CD4-positive, alpha-beta T cell treated with Interleukin-1 beta for 1 hour (primary cell): ENCODE results near the gene SDR9C7.
"Not testable (repeated sequence)": the region's sequence is repeated elsewhere in the genome, so short reads cannot be mapped to it uniquely, and the experiment has no call there.

Source experiments
- DNase-seq, 2 donors: peaks; one replicate each; pipeline ENCODE4 v3.0.0-alpha.2; 2020 to 2022

The SDR9C7 gene

DNA sequence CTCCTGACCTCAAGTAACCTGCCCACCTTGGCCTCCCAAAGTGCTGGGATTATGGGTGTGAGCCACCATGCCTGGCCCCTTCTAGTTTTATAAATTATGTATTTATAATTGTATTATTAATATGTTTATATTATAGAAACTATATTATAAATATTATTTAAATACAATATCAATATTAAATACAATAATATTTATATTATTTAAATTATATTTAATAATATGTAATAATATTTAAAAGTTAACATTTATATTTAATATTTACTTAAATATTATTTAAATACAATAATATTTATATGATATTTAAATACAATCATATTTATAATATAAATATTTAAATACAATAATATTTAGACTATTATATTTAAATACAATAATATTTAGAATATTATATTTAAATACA, 20.0 kb downstream of the SDR9C7 start:
- no peak for DNase-seq

DNA sequence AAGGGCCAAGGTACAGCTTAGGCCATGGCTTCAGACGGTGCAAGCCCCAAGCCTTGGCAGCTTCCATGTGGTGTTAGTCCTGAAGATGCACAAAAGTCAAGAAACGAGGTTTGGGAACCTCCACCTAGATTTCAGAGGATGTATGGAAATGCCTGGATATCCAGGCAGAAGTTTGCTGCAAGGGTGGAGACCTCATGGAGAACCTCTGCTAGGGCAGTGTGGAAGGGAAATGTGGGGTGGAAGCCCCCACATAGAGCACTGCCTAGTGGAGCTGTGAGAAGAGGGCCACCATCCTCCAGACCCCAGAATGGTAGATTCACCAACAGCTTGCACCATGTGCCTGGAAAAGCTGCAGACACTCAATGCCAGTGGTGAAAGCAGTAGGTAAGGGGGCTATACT, 24.8 kb downstream of the SDR9C7 start:
- not testable (repeated sequence) for DNase-seq

DNA sequence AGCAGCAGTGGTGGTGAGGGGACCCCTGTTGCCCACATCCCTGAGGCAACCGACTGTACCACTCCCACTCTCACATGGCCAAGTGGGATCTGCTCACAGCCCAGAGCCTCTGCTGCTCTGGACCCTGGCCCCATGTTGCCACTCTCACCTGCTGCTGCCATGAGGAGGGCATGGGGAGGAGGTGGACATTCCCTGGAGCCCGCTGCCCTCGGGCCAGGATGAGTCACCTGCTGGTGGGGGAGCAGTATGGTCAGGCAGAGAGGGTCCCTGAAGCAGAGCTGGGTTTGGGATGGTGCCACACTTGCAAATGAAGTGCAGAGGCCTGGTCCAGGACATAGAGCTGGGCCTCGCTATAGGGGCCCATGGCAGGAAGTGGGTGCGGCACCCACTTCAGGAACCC, 26.1 kb downstream of the SDR9C7 start:
- DNase-seq, result no peak

DNA sequence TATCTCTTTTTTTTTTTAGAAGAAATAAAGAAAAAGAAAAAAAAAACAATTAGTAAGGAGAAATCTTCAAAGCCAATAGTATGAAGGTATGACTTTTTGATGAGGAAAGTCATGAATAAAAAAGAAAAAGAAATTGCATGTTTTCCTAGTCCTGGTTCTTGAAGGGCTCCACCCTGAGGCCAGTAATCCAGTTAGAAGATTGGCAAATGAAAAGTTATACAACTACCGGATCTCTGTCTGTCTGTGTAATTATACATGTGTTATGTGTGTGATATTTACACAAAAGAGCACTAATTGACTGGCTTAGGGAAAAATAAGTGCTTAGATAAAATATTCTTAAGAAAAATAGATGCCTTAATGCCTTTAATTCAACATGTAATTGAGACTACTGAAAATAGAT, 28.4 kb downstream of the SDR9C7 start:
- DNase-seq, result no peak

DNA sequence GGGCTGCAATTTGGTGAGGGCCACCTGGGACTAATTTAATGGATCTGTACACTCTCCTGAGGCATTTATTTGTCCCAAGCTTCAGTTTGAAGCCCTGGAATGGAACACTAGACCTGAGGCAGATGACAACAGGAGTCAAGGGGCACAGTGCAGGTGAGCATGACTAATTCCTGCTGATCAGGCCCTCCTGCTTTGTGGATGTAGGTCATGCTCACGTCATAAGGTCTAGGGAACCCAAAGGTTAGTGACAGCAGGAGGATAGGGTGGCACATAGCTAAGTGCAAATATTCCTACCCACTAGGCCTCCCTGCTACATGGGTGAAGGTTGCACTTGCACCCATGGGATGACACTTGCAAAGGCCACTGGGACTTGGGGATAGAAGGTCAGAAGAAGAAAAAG, 30.8 kb downstream of the SDR9C7 start:
- no peak for DNase-seq

DNA sequence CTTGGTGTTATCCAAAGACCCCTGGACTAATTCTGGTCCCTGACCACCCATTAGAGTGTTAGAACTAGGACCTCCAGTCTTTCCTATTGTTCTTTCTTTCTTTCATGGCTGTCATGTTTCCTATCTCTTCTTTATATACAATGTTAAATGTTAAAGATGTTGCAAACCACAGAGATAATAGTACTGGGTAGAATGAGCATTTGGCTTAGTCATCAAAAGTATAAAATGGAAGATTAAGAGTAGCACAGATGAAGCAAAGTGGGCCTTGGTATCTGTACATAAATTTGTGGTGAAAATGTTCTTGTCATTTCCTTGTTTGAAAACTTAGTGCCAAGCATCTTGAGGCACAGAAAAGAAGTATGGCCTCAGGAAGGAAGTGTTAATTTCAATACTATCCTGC, 32.9 kb downstream of the SDR9C7 start:
- DNase-seq, result not testable (repeated sequence)

DNA sequence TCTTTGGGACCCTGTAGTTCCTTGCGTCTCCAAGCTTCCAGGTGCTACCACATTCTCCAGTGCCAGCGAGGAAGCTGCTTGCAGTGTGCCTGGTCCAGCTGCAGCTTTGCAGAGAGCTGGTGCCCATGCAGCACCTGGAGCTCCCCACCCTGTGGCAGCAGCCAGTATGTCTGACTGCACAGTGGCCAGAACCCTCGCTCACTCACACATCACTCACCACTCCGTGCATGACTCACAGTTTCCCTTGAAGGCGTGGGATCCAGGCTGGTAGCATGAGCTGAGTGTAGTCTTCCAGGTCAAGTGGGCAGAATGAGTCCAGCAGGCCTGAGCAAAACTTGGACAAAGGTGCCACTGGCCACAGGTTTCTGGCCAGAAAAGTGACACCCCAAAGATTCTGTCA, 33.6 kb downstream of the SDR9C7 start:
- DNase-seq, result no peak

DNA sequence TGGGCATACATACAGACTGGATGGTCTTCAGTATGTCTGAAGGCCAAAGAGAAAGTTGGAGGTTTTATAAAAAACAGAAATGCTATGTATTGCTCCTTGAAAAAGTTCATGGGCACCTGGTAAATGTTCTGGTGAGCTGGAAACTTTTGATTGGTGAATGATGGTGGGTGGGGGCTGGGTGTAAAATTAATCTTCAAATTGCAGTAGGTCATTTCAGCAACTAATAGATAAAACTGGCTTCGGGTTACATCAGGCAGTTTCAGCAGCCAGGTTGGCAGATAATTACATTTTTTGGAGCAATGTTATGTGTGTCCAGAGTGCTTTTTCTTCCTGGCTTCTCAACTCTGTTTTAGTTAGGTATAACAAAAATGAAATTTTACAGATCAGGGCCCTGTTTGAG, 35.3 kb downstream of the SDR9C7 start:
- no peak for DNase-seq

DNA sequence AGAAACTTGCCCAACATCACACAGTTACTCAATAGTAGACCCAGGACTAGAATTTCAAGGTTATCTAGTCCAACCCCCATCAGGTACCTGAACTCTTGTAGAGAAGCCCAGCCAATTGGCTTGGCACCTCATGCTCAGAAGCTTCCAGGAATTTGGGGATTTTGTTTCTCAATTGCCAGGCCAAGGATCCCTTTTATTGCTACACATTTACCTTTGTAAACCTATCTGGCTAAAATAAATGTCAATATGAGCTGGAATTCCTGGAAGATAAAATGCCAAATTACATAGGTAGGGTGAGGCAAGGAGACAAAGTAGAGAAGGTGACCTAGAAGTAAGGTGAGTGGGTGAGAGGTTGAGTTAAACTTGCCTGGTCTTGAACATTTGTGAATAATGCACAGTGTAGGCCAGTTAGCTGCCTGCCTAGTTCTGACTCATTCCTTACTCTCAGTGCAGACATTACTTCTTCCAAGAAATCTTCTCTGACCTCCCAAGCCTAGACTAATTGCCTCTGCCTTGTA, 36.3 kb downstream of the SDR9C7 start:
- DNase-seq, result no peak

DNA sequence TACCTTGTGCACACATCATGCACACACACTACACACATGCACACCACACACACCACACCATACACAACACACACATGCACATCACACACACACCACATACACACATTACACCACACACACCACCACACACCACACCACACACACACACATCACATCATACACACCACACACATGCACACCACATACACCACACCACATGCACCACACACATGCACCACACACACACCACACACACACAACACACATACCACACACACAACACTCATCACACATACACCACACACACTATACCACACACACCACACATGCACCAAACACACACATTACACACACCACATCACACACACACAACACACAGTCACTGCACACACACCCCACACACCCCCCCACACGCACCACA, 38.1 kb downstream of the SDR9C7 start:
- DNase-seq, result no peak

DNA sequence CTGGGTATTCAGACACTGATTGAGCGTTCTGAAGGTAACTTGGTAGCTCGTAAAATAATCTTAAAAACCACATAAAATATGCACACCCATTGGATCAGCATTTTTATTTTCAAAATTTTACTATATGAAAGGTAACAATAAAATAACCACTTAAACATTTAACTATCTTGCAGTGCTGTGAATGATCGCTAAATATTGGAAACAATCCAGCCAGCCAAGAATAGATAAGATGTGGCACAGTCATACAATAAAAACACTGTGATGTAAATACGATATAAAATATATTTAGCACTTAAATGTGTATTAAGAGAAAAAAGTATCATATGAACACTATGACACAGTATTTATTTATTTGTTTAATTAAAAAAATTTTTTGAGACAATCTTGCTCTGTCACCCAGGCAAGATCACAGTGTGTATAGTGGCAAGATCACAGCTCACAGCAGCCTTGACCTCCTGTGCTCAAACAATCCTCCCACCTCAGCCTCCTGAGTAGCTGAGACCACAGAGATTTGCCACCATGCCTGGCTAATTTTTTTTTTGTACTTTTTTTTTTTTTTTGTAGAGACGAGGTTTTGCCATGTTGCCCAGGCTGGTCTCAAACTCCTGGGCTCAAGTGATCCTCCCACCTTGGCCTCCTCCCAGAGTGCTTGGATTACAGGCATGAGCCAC, 39.4 kb downstream of the SDR9C7 start:
- DNase-seq, result no peak

DNA sequence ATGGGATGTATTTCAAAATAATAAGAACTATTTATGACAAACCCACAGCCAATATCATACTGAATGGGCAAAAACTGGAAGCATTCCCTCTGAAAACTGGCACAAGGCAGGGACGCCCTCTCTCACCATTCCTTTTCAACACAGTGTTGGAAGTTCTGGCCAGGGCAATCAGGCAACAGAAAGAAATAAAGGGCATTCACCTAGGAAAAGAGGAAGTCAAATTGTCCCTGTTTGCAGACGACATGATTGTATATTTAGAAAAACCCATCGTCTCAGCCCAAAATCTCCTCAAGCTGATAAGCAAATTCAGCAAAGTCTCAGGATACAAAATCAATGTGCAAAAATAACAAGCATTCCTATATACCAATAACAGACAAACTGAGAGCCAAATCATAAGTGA, 42.3 kb downstream of the SDR9C7 start:
- DNase-seq, result not testable (repeated sequence)

DNA sequence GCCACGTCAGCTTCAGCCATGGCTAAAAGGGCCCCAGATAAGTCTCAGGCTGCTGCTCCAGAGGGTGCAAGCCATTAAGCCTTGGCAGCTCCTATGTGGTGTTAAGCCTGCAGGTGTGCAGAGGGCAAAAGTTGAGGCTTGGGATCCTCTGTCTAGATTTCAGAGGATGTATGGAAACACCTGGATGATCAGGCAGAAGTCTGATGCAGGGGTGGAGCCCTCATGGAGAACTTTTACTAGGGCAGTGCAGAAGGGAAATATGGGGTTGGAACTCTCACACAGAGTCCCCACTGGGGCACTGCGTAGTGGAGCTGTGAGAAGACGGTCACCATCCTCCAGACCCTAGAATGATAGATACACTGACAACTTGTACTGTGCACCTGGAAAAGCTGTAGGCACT, 47.9 kb downstream of the SDR9C7 start:
- DNase-seq, result no peak

DNA sequence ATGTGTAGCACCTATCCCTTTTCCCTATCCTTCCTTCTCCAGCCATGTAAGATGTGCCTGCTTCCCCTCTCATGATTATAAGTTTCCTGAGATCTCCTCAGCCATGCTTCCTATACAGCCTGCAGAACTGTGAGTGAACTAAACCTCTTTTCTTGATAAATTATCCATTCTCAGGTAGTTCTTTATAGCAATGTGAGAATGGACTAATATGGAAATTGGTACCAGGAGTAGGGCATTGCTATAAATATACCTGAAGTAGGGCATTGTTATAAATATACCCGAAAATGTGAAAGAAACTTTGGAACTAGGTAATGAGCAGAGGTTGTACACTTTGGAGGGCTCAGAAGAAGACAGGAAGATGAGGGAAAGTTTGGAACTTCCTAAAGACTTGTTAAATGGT, 48.9 kb downstream of the SDR9C7 start:
- no peak for DNase-seq

DNA sequence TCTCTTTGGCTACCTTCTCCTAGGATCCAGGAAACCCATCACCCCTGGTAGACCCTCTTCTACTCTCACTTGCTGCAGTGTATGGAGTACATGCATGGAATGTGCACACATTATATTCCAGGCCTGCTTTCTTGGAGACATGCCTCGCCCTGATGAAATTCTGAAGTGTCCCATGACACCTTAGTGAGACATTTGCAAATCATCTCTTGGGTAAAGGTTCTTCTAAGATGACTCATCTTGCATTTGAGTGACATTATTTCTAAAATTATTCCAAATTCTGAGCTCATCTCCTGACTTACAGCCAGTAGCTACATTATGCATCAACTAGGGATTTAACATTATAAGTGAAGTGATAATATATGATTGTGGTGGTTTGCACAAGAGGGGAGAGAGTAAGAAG, 49.8 kb downstream of the SDR9C7 start:
- no peak for DNase-seq

DNA sequence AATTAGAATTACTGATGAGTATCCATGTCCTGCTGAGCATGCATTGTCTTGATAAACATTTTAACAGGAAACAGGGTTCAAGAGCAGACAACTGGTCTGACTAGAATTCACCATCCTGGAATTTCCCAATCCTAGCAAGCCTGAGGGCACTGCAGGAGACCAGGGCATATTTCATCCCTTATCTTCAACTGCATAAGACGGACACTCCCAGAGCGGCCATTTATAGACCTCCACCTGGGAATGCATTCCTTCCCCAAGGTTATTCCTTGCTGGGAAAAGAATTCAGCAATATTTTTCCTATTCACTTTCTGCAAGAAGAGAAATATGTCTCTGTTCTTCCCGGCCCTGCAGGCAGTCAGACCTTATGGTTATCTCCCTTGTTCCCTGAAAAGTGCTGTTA, 51.8 kb downstream of the SDR9C7 start:
- DNase-seq, result not testable (repeated sequence)

DNA sequence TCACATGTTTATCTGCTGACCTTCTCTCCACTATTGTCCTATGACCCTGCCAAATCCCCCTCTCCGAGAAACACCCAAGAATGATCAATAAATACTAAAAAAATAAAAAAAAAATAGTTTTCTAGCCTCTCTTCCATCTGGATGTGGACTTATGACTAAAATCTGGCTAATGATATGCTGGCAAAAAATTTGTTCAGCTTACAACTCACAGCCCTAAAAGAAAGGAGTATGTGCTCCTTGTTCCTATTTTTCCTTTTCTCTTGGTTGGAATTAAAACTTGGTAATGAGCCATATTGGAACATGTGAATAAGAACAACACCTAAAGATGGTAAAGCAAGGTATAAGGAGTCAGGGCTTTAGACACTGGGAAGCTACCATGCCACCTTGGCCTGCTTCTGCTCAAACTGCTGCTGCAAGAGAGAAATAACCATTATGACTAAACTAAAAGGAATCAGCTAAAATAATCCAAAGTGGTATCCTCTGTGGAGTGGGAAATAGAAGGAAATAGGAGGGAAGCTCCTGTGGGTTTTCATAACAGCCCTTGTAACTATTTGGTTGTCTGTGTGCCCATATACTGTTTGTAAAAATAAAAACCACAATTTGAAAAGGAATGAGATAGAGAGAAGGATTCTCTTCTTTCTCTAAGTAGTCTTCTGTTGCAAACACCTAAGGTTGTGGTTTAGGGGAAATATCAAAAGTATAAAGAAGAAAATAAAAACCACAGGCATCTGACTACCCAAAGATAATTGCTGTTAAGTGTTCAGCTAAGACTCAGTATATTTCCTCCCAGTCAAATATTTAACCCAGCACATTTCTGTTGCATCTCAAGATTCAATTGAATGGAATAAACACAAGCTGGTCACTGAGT, 53.8 kb downstream of the SDR9C7 start:
- DNase-seq, result no peak

DNA sequence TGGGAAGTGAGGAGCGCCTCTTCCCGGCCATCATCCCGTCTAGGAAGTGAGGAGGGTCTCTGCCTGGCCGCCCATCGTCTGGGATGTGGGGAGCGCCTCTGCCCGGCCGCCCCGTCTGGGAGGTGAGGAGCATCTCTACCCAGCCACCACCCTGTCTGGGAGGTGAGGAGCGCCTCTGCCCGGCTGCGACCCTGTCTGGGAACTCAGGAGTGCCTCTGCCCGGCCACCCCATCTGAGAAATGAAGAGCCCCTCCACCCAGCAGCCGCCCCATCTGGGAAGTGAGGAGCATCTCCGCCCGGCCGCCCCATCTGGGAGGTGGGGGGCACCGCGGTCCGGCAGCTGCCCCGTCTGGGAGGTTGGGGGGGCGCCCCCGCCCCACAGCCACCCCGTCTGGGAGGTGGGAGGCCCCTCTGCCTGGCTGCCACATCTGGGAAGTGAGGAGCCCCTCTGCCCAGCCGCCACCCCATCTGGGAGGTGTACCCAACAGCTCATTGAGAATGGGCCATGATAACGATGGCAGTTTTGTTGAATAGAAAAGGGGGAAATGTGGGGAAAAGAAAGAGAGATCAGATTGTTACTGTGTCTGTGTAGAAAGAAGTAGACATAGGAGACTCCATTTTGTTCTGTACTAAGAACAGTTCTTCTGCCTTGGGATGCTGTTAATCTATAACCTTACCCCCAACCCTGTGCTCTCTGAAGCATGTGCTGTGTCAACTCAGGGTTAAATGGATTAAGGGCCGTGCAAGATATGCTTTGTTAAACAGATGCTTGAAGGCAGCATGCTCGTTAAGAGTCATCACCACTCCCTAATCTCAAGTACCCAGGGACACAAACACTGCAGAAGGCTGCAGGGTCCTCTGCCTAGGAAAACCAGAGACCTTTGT, 54.7 kb downstream of the SDR9C7 start:
- DNase-seq, result not testable (repeated sequence)

DNA sequence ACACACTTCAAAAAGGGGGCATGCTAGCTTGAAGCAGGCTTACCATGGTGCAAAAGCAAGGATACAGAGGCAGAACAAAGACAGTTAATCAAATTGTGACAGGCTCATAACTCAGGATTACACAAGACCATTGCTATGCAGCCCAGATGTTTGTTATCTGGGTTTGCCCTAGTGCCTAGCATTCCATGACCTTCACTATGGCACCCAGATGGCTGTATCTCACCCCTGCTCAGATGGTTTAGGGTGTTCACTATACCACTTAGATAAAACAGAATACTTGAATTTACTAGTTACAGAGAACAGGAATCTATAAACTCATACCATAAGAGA, 56.2 kb downstream of the SDR9C7 start:
- no peak for DNase-seq

DNA sequence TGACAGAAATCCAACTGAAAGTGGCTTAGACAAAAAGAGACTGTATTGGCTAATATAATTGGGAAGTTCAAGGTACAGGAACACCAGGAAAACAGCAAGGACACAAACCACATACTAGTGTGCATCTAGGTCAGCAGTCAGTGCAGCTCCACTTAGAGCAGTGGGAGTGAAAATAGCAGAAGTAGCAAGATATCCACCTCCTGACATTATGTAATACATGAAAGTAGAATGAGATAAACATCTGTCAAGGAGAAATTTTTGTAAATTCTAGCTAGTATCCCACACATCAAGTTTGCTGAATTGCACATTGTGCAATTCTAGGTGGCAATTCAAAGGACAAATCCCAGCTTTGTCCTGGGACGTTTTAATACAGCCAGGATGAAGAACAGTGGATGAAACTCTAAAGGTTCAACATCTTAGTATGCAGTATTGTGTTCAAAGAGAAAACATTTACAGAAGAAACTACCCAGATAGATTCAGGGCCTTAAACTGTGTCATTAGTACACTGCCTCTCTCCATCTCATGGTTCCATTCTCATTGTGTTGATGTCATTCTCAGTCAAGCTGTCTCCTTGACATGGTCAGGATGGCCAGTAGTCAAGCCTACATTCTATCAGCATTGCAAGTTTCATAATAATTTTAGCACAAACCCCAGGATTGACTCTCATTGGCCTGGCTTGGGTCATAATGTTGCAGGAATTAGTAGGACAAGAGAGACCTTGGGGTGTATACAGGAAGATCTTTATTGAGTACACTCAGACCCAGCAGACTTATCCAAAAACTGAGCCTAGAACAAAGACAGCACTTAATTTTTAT, 56.8 kb downstream of the SDR9C7 start:
- DNase-seq, result no peak

DNA sequence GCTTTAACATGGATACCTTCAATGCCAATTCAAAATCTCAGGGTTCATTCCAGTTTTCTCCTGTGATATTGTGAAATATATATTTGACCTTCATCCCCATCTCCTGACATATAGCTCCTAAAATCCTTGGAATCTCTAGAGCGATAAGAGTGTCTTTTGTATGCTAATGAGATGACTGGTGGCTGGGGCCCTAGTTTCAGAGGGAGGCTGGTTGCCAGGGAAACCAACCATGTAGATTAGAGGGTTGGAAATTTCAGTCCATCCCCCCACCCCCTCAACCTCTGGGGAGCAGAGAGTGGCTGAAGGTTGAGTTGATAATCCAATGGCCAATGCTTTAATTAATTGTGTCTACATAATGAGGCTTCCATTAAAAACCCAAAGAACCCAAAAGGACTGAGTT, 59.4 kb downstream of the SDR9C7 start:
- no peak for DNase-seq

DNA sequence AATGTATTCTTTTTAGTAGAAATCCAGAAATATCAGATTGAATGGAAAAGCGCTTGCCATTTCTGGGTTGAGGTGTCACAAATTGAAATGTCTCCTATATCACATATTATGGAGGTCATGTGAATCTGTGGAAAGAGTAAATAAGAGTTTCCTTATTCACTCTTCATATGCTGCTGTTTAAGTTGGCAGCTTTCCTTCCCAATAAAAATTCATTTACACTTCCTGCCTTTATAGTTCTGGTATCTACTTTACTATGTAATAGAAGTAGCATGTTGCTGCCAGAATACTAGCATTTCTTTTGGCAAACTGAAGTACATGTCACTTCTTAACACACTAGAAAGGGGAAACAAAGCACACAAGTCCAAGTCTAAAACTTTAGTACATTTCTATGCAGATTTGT, 60.8 kb downstream of the SDR9C7 start:
- DNase-seq, result no peak
